H9 (cell line): ENCODE measurements around the gene OPHN1. TPM values are rescaled to one million over a fixed set of nuclear protein-coding genes. Genes with fewer than 3 reads are reported as not detected.

Experiments
- DNase-seq: peaks from one replicate; pipeline ENCODE4 v3.0.0-alpha.2; 2017
- H2AFZ ChIP-seq: one replicate; pipeline ENCODE4 v1.6.1; 2013; ENCODE audit warnings: mild to moderate bottlenecking, low read length, control low read depth, moderate library complexity
- H2AK5ac ChIP-seq: 2 replicates; pipeline ENCODE4 v1.6.1; 2013; ENCODE audit warnings: low read length, control low read depth, mixed read lengths; ENCODE audit not compliant: insufficient read length
- H2BK120ac ChIP-seq: one replicate; pipeline ENCODE4 v1.6.1; 2013; ENCODE audit warnings: low read depth, mild to moderate bottlenecking, low read length, control low read depth, inconsistent platforms; ENCODE audit not compliant: poor library complexity, severe bottlenecking
- H2BK12ac ChIP-seq: 2 replicates; pipeline ENCODE4 v1.6.1; 2013; ENCODE audit warnings: low read length, control low read depth, mixed read lengths, low read depth; ENCODE audit not compliant: insufficient read length
- H2BK15ac ChIP-seq: 2 replicates; pipeline ENCODE4 v1.6.1; 2013; ENCODE audit warnings: low read depth, low read length, control low read depth
- H2BK20ac ChIP-seq: one replicate; pipeline ENCODE4 v1.6.1; 2013; ENCODE audit warnings: low read depth, mild to moderate bottlenecking, low read length, control low read depth, inconsistent platforms; ENCODE audit not compliant: poor library complexity, severe bottlenecking
- H2BK5ac ChIP-seq: 2 replicates; pipeline ENCODE4 v1.6.1; 2013; ENCODE audit warnings: low read length, control low read depth, mixed read lengths; ENCODE audit not compliant: insufficient read length
- H3K14ac ChIP-seq: 2 replicates; pipeline ENCODE4 v1.6.1; 2013; ENCODE audit warnings: low read length, control low read depth; ENCODE audit not compliant: insufficient read depth
- H3K18ac ChIP-seq: 2 replicates; pipeline ENCODE4 v1.6.1; 2013; ENCODE audit warnings: low read depth, mild to moderate bottlenecking, mixed read lengths, low read length, control low read depth; ENCODE audit not compliant: insufficient read length
- H3K23ac ChIP-seq: 2 replicates; pipeline ENCODE4 v1.6.1; 2013; ENCODE audit warnings: low read length, control low read depth, mixed read lengths, low read depth; ENCODE audit not compliant: insufficient read length
- H3K23me2 ChIP-seq: 2 replicates; pipeline ENCODE4 v1.6.1; 2013; ENCODE audit warnings: low read depth, mild to moderate bottlenecking, mixed read lengths, low read length, control low read depth; ENCODE audit not compliant: insufficient read length, poor library complexity, severe bottlenecking
- H3K27ac ChIP-seq: 2 replicates; pipeline ENCODE4 v1.5.1; 2013; ENCODE audit warnings: low read length, control low read depth, mixed read lengths, low read depth; ENCODE audit not compliant: insufficient read length
- H3K27me3 ChIP-seq: 2 replicates; pipeline ENCODE4 v1.6.1; 2013; ENCODE audit warnings: low read length, control low read depth, inconsistent platforms; ENCODE audit not compliant: insufficient read depth
- H3K4ac ChIP-seq: 2 replicates; pipeline ENCODE4 v1.6.1; 2013; ENCODE audit warnings: low read depth, mild to moderate bottlenecking, control low read depth, inconsistent platforms, low read length, moderate library complexity
- H3K4me1 ChIP-seq: 2 replicates; pipeline ENCODE4 v1.6.1; 2013; ENCODE audit warnings: low read length, control low read depth, inconsistent platforms; ENCODE audit not compliant: insufficient read depth
- H3K4me2 ChIP-seq: 2 replicates; pipeline ENCODE4 v1.6.1; 2013; ENCODE audit warnings: low read length, control low read depth, mixed read lengths; ENCODE audit not compliant: insufficient read length, insufficient read depth
- H3K56ac ChIP-seq: 2 replicates; pipeline ENCODE4 v1.6.1; 2013; ENCODE audit warnings: low read depth, mild to moderate bottlenecking, mixed read lengths, low read length, control low read depth; ENCODE audit not compliant: insufficient read length
- H3K79me1 ChIP-seq: 2 replicates; pipeline ENCODE4 v1.6.1; 2013; ENCODE audit warnings: low read depth, mild to moderate bottlenecking, moderate library complexity, low read length, control low read depth, inconsistent platforms; ENCODE audit not compliant: insufficient read depth, poor library complexity, severe bottlenecking
- H3K79me2 ChIP-seq: 2 replicates; pipeline ENCODE4 v1.6.1; 2013; ENCODE audit warnings: low read length, control low read depth, inconsistent platforms; ENCODE audit not compliant: insufficient read depth
- H3K9ac ChIP-seq: 2 replicates; pipeline ENCODE4 v1.6.1; 2013; ENCODE audit warnings: low read length, control low read depth, mixed read lengths; ENCODE audit not compliant: insufficient read length; ENCODE audit errors: extremely low read depth
- H3K9me3 ChIP-seq: one replicate; pipeline ENCODE4 v1.6.1; 2013; ENCODE audit warnings: low read depth, low read length, inconsistent platforms; ENCODE audit not compliant: control insufficient read depth
- H3T11ph ChIP-seq: one replicate; pipeline ENCODE4 v1.6.1; 2013; ENCODE audit warnings: mild to moderate bottlenecking, low read length, control low read depth, inconsistent platforms
- H4K20me1 ChIP-seq: one replicate; pipeline ENCODE4 v1.6.1; 2013; ENCODE audit not compliant: control insufficient read depth, insufficient read length, insufficient read depth
- H4K5ac ChIP-seq: 2 replicates; pipeline ENCODE4 v1.6.1; 2013; ENCODE audit warnings: low read depth, mild to moderate bottlenecking, mixed read lengths, low read length, control low read depth; ENCODE audit not compliant: insufficient read length
- H4K8ac ChIP-seq: replicated peaks from 2 replicates; pipeline ENCODE4 v1.6.1; 2013; ENCODE audit warnings: low read length, control low read depth, mixed read lengths, low read depth; ENCODE audit not compliant: insufficient read length
- H4K91ac ChIP-seq: 2 replicates; pipeline ENCODE4 v1.6.1; 2013; ENCODE audit warnings: low read depth, mild to moderate bottlenecking, moderate library complexity, mixed read lengths, low read length, control low read depth; ENCODE audit not compliant: insufficient read length
- H3K27ac Mint-ChIP-seq, 3 experiments: 2 replicates in 2 of 3; 3 replicates in 1 of 3; pipeline ENCODE4 v1.8.0; 2020 to 2021; ENCODE audit warnings: mixed read lengths in 3 of 3, mild to moderate bottlenecking in 1 of 3, moderate library complexity in 1 of 3
- H3K27me3 Mint-ChIP-seq: 2 replicates; pipeline ENCODE4 v1.8.0; 2021; ENCODE audit warnings: low read depth, mild to moderate bottlenecking, moderate library complexity, mixed read lengths
- H3K36me3 Mint-ChIP-seq, 3 experiments: 2 replicates in 2 of 3; 3 replicates in 1 of 3; pipeline ENCODE4 v1.8.0; 2020 to 2021; ENCODE audit warnings: low read depth in 3 of 3, mixed read lengths in 3 of 3; ENCODE audit not compliant: insufficient read depth in 1 of 3
- H3K4me1 Mint-ChIP-seq, 2 experiments: 2 replicates each; pipeline ENCODE4 v1.8.0; 2020; ENCODE audit warnings: mixed read lengths in 2 of 2
- H3K4me3 Mint-ChIP-seq, 2 experiments: 2 replicates in 1 of 2; 3 replicates in 1 of 2; pipeline ENCODE4 v1.8.0; 2020 to 2021; ENCODE audit warnings: mild to moderate bottlenecking in 2 of 2, mixed read lengths in 2 of 2, moderate library complexity in 1 of 2
- H3K9me3 Mint-ChIP-seq, 2 experiments: 2 replicates in 1 of 2; 3 replicates in 1 of 2; pipeline ENCODE4 v1.8.0; 2020; ENCODE audit warnings: mild to moderate bottlenecking in 2 of 2, mixed read lengths in 2 of 2, moderate library complexity in 1 of 2
- WGBS: extraction: QIAGEN DNeasy Blood & Tissue Kit; methylation state at CpG from one replicate; pipeline ENCODE4 v1.1.7; 2013; ENCODE audit warnings: missing lambda C conversion rate, low lambda C conversion rate, mixed read lengths; ENCODE audit not compliant: insufficient read length; ENCODE audit errors: extremely low coverage; 5-methylcytosine and 5-hydroxymethylcytosine counted together
- total RNA-seq: library from RNA; stranded (reverse); gene quantifications from 2 replicates; pipeline ENCODE4 v1.2.1, GENCODE V29; 2021
- TF ChIP-seq, protein P1 (sequence below): fragments of 200-600 bp; sonication (generic); conservative IDR thresholded peaks from 3 replicates; pipeline ENCODE4 v1.8.0; 2021; ENCODE audit warnings: antibody characterized with exemption, mild to moderate bottlenecking

OPHN1 gene
- total RNA-seq, 1 experiment from 2014 or later, result 1.5 TPM

DNA sequence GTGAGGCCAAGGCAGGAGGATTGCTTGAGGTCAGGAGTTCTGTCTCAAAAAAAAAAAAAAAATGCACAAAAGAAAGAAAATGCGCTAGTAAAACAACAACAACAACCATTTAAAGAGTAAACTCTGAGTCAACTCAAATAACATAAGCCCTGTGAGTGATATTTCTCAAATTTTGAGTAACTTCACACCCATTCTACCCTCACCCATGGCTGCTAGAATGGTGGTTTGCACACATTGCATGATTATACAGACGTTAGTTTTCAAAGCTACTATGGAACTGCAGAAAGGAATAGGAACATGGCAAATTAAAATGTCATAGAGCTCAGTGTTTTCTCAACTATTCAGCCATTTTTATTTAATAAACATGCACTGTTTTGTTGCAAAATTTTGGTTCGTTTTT lies 145.9 kb downstream of the OPHN1 start:
- Histone ChIP-seq H4K20me1 (no peaks in the 10 kb centered on the region), H3K4ac (no peak overlapping the region), H3K79me1 (no peaks in the 10 kb centered on the region), H3K4me1 (no peaks in the 10 kb centered on the region), H2BK15ac (no peak overlapping the region), H3K27ac (no peak overlapping the region), H2AFZ (no peak overlapping the region), H3K9ac (no peak overlapping the region), H4K5ac (no peak overlapping the region), H2BK120ac (no peak overlapping the region), H2BK12ac (no peak overlapping the region), H3T11ph (no peak overlapping the region), H3K27me3 (no peaks in the 10 kb centered on the region), H2BK20ac (no peak overlapping the region), H2BK5ac (no peak overlapping the region), H3K23ac (no peak overlapping the region), H3K79me2 (no peaks in the 10 kb centered on the region), H4K91ac (no peak overlapping the region), H3K56ac (no peak overlapping the region), H2AK5ac (no peak overlapping the region), H3K14ac (no peak overlapping the region), H4K8ac (no peak overlapping the region), H3K9me3 (peaks cover 25% of the 10 kb centered on the region), H3K18ac (no peak overlapping the region), H3K23me2 (no peaks in the 10 kb centered on the region), H3K4me2 (no peak overlapping the region)
- Mint-ChIP-seq H3K27me3 (no peaks in the 10 kb centered on the region; the same call in 1 of the 2 replicates), H3K36me3 (peaks cover 0 to 3% (median 0%) of the 10 kb centered on the region in 3 experiments; a peak in 1 of 7 replicates), H3K4me3 (no peak overlapping the region), H3K9me3 (peaks cover 56 to 78% of the 10 kb centered on the region in 2 experiments), H3K4me1 (no peaks in the 10 kb centered on the region), H3K27ac (no peak overlapping the region; a peak in 1 of 7 replicates)
- WGBS, result no CpG with 5 or more reads among the region's 3 CpGs
- DNase-seq, result no peak
- TF ChIP-seq, protein P1, sequence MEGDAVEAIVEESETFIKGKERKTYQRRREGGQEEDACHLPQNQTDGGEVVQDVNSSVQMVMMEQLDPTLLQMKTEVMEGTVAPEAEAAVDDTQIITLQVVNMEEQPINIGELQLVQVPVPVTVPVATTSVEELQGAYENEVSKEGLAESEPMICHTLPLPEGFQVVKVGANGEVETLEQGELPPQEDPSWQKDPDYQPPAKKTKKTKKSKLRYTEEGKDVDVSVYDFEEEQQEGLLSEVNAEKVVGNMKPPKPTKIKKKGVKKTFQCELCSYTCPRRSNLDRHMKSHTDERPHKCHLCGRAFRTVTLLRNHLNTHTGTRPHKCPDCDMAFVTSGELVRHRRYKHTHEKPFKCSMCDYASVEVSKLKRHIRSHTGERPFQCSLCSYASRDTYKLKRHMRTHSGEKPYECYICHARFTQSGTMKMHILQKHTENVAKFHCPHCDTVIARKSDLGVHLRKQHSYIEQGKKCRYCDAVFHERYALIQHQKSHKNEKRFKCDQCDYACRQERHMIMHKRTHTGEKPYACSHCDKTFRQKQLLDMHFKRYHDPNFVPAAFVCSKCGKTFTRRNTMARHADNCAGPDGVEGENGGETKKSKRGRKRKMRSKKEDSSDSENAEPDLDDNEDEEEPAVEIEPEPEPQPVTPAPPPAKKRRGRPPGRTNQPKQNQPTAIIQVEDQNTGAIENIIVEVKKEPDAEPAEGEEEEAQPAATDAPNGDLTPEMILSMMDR, result no peak
